NT2/D1 (cell line): ENCODE results near the gene RBBP8NL.

Source experiments
- YY1 ChIP-seq: IDR thresholded peaks from 2 replicates; pipeline ENCODE4 v1.6.1; 2011; ENCODE audit not compliant: insufficient read length, insufficient read depth
- ZNF274 ChIP-seq: IDR thresholded peaks from 2 replicates; pipeline ENCODE4 v1.6.1; 2011; ENCODE audit warnings: mild to moderate bottlenecking, low read depth, low read length

GRCh38 chr20:62470459-62470858, 43.1 kb upstream of the RBBP8NL start:
- no peak for TF ChIP-seq YY1
- TF ChIP-seq ZNF274: no peak
